Left lung (tissue), 10 donors: ENCODE measurements around the gene ERCC6. TPM values are rescaled to one million over a fixed set of nuclear protein-coding genes. Genes with fewer than 3 reads are reported as not detected.

ENCODE experiments used
- ATAC-seq: fragments of 200-7000 bp; cut with Tn5 transposase; one replicate; pipeline ENCODE4 v1.9.1; 2020; ENCODE audit warnings: moderate library complexity
- DNase-seq, 4 donors: peaks; one replicate each; pipeline ENCODE4 v3.0.0-alpha.2; 2013 to 2020
- H3K27ac ChIP-seq, 2 donors: fragments of 200-600 bp; sonication (generic) in 1 of 2; one replicate each; pipeline versions ENCODE4 v1.5.0 to v1.8.0; 2020 to 2021
- H3K27me3 ChIP-seq, 2 donors: fragments of 200-600 bp; sonication (generic) in 1 of 2; one replicate each; pipeline versions ENCODE4 v1.5.0 to v1.8.0; 2020 to 2021
- H3K36me3 ChIP-seq, 2 donors: fragments of 200-600 bp; sonication (generic) in 1 of 2; one replicate each; pipeline versions ENCODE4 v1.5.0 to v1.8.0; 2020 to 2021
- H3K4me1 ChIP-seq, 2 donors: fragments of 200-600 bp; one replicate each; pipeline ENCODE4 v1.8.0; 2021
- H3K4me3 ChIP-seq, 2 donors: fragments of 200-600 bp; sonication (generic) in 1 of 2; one replicate each; pipeline versions ENCODE4 v1.5.0 to v1.8.0; 2020 to 2021; ENCODE audit warnings: mild to moderate bottlenecking in 1 of 2
- H3K9me3 ChIP-seq, 2 donors: fragments of 200-600 bp; sonication (generic) in 1 of 2; one replicate each; pipeline versions ENCODE4 v1.5.0 to v1.8.0; 2020 to 2021
- CTCF ChIP-seq, 2 donors: fragments of 200-600 bp; sonication (generic) in 1 of 2; IDR thresholded peaks; one replicate each; pipeline versions ENCODE4 v1.5.0 to v1.8.0; 2021; ENCODE audit warnings: antibody characterized with exemption in 2 of 2
- intact Hi-C, 2 donors: fragments of 100-400 bp; cut with DNase I; formaldehyde crosslinking; loops; one replicate each; pipeline versions ENCODE4 v1.11.2 to v1.14.2; 2022
- polyA plus RNA-seq, 6 donors: library from polyadenylated mRNA; unstranded; fragments of 120-200 nt; gene quantifications; one replicate each; pipeline ENCODE4 v1.2.1, GENCODE V29; 2013; ENCODE audit not compliant: insufficient read length in 6 of 6
- total RNA-seq, 2 donors: library from RNA; stranded (reverse); fragmentation: NEBNext Ultra II Directional; extraction: Animal tissue kit (Norgen Biotek cat#: 25700); gene quantifications; one replicate each; pipeline ENCODE4 v1.2.1, GENCODE V29; 2021
- donor health status: DM: no; HTN: yes; CAD: no.
- donor health status: DM: no; HTN: no; CAD: no.

ERCC6 gene
- total and polyA plus RNA-seq, 8 donors, result 16.5 to 26.6 (median 19.1) TPM

- H3K36me3 ChIP-seq, result peaks cover 0 to 12% of the 10 kb centered on the region in 2 donors
- no peaks in the 10 kb centered on the region for H3K27me3 ChIP-seq
- intact Hi-C loops, result no loop called here
- ATAC-seq (no peak), DNase-seq (no peak)
- H3K4me3 ChIP-seq, result no peak overlapping the region
- no peaks in the 10 kb centered on the region for H3K4me1 ChIP-seq
- H3K27ac ChIP-seq, result no peak overlapping the region
- no peaks in the 10 kb centered on the region for H3K9me3 ChIP-seq
- TF ChIP-seq CTCF (IDR thresholded peaks at IDR 0.05), result no peak
Observed at GRCh38 chr10:49500412-49500811, 38.5 kb downstream of the ERCC6 start.

GRCh38 chr10:49499305-49499851, 39.5 kb downstream of the ERCC6 start:
- Histone ChIP-seq H3K4me1 (no peaks in the 10 kb centered on the region), H3K27me3 (no peaks in the 10 kb centered on the region), H3K9me3 (no peaks in the 10 kb centered on the region), H3K4me3 (no peak overlapping the region), H3K27ac (no peak overlapping the region), H3K36me3 (peaks cover 0 to 12% of the 10 kb centered on the region in 2 donors)
- intact Hi-C loops, result no loop called here
- no peak for ATAC-seq
- no peak for DNase-seq
- no peak for TF ChIP-seq CTCF (IDR thresholded peaks at IDR 0.05)

- no peak overlapping the region for H3K4me3 ChIP-seq
- H3K36me3 ChIP-seq, result peaks cover 0 to 12% of the 10 kb centered on the region in 2 donors
- DNase-seq (no peak), ATAC-seq (no peak)
- no peaks in the 10 kb centered on the region for H3K4me1 ChIP-seq
- no peaks in the 10 kb centered on the region for H3K9me3 ChIP-seq
- H3K27ac ChIP-seq, result no peak overlapping the region
- no peaks in the 10 kb centered on the region for H3K27me3 ChIP-seq
- intact Hi-C loops, result no loop called here
- no peak for TF ChIP-seq CTCF (IDR thresholded peaks at IDR 0.05)
Observed at GRCh38 chr10:49498425-49498824, 40.5 kb downstream of the ERCC6 start.

- Histone ChIP-seq H3K4me1 (no peaks in the 10 kb centered on the region), H3K27me3 (no peaks in the 10 kb centered on the region), H3K27ac (no peak overlapping the region), H3K4me3 (no peak overlapping the region), H3K9me3 (no peaks in the 10 kb centered on the region), H3K36me3 (peaks cover 0 to 8% of the 10 kb centered on the region in 2 donors)
- no peak for TF ChIP-seq CTCF (IDR thresholded peaks at IDR 0.05)
- no peak for DNase-seq
- intact Hi-C loops, result no loop called here
- ATAC-seq, result no peak
Observed at GRCh38 chr10:49497358-49497757, 41.6 kb downstream of the ERCC6 start.

- ATAC-seq, result no peak
- TF ChIP-seq CTCF (IDR thresholded peaks at IDR 0.05), result no peak
- Histone ChIP-seq H3K27ac (no peak overlapping the region), H3K27me3 (no peaks in the 10 kb centered on the region), H3K4me3 (no peak overlapping the region), H3K36me3 (peaks cover 0 to 16% of the 10 kb centered on the region in 2 donors), H3K4me1 (no peaks in the 10 kb centered on the region), H3K9me3 (no peaks in the 10 kb centered on the region)
- no peak for DNase-seq
- intact Hi-C loops, result no loop called here
Observed at GRCh38 chr10:49488056-49488717, 50.7 kb downstream of the ERCC6 start.
